HepG2 (cell line): ENCODE results near the gene TKTL2.

Experiments
- ARNTL ChIP-seq: sonication (generic); formaldehyde crosslinking; IDR thresholded peaks from 2 replicates; pipeline ENCODE4 v1.4.0; 2020; ENCODE audit warnings: mild to moderate bottlenecking, missing genetic modification reagents
- BRF2 ChIP-seq: sonication (generic); formaldehyde crosslinking; IDR thresholded peaks from 2 replicates; pipeline ENCODE4 v1.8.1; 2022; ENCODE audit warnings: mild to moderate bottlenecking, missing genetic modification reagents
- NR2C2 ChIP-seq: sonication (generic); formaldehyde crosslinking; IDR thresholded peaks from 2 replicates; pipeline ENCODE4 v1.4.0; 2020; ENCODE audit warnings: missing genetic modification reagents, mild to moderate bottlenecking, moderate library complexity, borderline replicate concordance
- PHF8 ChIP-seq: sonication (generic); formaldehyde crosslinking; IDR thresholded peaks from 2 replicates; pipeline ENCODE4 v1.5.0; 2020; ENCODE audit warnings: missing genetic modification reagents
- POLR2A ChIP-seq, 2 experiments: IDR thresholded peaks; 2 replicates each; pipeline ENCODE4 v1.6.1; 2011; ENCODE audit warnings: low read depth in 2 of 2, low read length in 2 of 2, mild to moderate bottlenecking in 1 of 2, moderate library complexity in 1 of 2; ENCODE audit not compliant: insufficient read depth in 1 of 2
- TCF12 ChIP-seq, 2 experiments: fragments of 450-650 bp in 1 of 2; sonication (generic) in 1 of 2; formaldehyde crosslinking in 1 of 2; IDR thresholded peaks; 2 replicates each; pipeline versions ENCODE4 v1.6.1 to v1.8.0; 2017 to 2022; ENCODE audit warnings: antibody characterized with exemption in 1 of 2, mild to moderate bottlenecking in 1 of 2, missing genetic modification reagents in 1 of 2, moderate library complexity in 1 of 2
- ZNF33B ChIP-seq: sonication (generic); formaldehyde crosslinking; IDR thresholded peaks from 2 replicates; pipeline ENCODE4 v1.5.1; 2020; ENCODE audit warnings: mild to moderate bottlenecking, missing genetic modification reagents
- ZNF747 ChIP-seq: sonication (generic); formaldehyde crosslinking; IDR thresholded peaks from 2 replicates; pipeline ENCODE4 v1.8.1; 2023; ENCODE audit warnings: missing genetic modification reagents, mild to moderate bottlenecking, borderline replicate concordance
- TF ChIP-seq, protein P1 (sequence below): IDR thresholded peaks from 2 replicates; pipeline ENCODE4 v1.6.1; 2016; ENCODE audit warnings: missing biosample characterization, missing genetic modification reagents, low read depth
- TF ChIP-seq, protein P2 (sequence below): sonication (generic); formaldehyde crosslinking; IDR thresholded peaks from 2 replicates; pipeline ENCODE4 v1.5.0; 2020; ENCODE audit warnings: mild to moderate bottlenecking, missing genetic modification reagents, moderate library complexity

DNA sequence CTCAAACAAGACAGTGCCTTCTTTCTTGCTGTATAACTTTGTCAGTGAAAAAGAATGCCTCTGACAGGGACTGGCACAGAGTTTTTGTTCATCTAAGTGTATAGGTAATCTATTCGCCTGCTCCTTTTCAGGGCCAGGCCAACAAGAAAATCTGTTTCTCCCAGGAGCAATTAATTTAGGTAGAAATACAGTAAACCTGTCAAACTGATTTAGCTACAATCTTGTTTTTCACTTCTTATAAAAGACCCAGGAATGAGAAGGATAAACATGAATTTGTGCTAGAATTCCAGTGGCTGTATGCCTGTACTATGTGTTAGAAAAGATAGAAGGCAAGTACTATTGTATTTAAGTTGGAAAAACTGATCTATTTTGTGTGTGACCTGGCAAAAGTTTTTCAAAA, 27.0 kb upstream of the TKTL2 start:
- TF ChIP-seq, protein P1, sequence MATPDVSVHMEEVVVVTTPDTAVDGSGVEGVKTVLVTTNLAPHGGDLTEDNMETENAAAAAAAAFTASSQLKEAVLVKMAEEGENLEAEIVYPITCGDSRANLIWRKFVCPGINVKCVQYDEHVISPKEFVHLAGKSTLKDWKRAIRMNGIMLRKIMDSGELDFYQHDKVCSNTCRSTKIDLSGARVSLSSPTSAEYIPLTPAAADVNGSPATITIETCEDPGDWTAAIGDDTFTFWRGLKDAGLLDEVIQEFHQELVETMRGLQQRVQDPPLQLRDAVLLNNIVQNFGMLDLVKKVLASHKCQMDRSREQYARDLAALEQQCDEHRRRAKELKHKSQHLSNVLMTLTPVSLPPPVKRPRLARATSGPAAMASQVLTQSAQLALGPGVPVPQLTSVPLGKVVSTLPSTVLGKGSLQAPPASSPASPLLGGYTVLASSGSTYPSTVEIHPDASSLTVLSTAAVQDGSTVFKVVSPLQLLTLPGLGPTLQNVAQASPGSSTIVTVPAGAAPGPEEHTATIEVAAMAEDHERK (CRISPR knock-in tag): no peak
- TF ChIP-seq BRF2 (CRISPR knock-in tag) (no peak), PHF8 (CRISPR knock-in tag) (no peak), POLR2A (IDR thresholded peaks at IDR 0.05; ENCODE audit: insufficient read depth in 1 of 2, low read depth in 2 of 2, low read length in 2 of 2) (no peak), ZNF33B (CRISPR knock-in tag) (no peak), TCF12 (IDR thresholded peaks at IDR 0.05) (no peak), TCF12 (CRISPR knock-in tag; IDR thresholded peaks at IDR 0.05) (no peak), ARNTL (no peak), NR2C2 (CRISPR knock-in tag) (no peak), ZNF747 (CRISPR knock-in tag) (no peak)
- TF ChIP-seq, protein P2, sequence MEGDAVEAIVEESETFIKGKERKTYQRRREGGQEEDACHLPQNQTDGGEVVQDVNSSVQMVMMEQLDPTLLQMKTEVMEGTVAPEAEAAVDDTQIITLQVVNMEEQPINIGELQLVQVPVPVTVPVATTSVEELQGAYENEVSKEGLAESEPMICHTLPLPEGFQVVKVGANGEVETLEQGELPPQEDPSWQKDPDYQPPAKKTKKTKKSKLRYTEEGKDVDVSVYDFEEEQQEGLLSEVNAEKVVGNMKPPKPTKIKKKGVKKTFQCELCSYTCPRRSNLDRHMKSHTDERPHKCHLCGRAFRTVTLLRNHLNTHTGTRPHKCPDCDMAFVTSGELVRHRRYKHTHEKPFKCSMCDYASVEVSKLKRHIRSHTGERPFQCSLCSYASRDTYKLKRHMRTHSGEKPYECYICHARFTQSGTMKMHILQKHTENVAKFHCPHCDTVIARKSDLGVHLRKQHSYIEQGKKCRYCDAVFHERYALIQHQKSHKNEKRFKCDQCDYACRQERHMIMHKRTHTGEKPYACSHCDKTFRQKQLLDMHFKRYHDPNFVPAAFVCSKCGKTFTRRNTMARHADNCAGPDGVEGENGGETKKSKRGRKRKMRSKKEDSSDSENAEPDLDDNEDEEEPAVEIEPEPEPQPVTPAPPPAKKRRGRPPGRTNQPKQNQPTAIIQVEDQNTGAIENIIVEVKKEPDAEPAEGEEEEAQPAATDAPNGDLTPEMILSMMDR (CRISPR knock-in tag): no peak
